Epidermal melanocyte (primary cell): ENCODE measurements around the gene ATP5F1B.

Source experiments
- DNase-seq: peaks from one replicate; pipeline ENCODE4 v3.0.0; 2011; ENCODE audit warnings: low spot score; ENCODE audit not compliant: insufficient read length

The ATP5F1B gene

DNA sequence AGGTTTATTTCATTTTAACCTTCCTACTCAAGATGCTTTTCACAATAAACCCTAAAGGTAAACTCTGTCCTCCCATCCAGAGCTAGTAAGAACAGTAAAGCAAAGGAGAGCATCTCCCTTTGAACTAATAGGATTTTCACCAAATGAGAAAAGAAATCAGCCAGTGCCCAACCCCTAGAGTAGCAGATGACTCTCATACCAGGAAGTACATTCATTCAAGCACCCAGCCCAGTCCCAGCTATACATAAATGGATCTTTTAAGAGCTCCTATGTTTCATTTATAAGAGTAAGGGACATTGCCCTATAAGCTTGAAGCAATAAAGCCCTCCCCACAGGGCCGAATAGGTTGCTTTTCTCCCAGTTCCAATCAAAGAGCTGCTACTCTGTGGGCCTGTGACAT lies 23.2 kb downstream of the ATP5F1B start:
- no peak for DNase-seq

DNA sequence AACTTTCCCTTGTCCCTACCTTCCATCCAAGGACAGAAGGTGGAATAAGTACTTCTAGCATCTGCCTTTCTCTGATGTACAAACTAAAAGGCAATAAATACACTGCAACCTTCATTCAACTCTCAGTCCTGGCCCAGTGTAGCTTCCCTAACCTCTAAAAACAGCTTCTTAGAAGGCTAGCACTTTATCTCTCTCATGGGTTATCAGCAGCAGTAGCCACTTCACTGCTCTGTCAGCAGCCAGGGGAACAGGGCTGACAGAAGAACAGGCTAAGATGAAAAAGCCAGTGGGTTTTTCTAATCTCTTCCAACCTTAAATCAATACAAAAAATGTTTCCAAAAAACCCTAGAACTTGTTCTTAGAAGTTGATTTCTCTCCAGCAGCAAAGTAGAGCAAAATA lies 28.9 kb downstream of the ATP5F1B start:
- no peak for DNase-seq

DNA sequence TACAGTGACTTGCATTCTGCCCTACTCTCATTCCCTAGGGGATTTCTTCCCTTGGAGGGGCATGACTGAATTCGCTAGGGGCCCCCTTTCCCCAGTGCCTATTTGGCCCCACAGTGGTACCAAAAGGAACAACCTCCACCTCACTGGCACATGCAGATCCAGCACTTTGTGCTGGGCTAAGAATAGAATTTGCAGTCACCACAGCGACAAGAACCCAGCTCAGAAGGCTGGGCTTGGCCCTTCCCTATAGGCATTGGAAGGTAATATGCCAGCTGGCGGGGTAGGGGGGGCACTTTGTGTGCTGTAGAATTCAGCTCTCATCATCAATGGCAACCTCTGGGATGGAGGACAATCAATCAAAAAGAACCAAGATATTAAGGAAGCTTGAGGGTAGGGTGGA lies 29.5 kb downstream of the ATP5F1B start:
- DNase-seq, result no peak

DNA sequence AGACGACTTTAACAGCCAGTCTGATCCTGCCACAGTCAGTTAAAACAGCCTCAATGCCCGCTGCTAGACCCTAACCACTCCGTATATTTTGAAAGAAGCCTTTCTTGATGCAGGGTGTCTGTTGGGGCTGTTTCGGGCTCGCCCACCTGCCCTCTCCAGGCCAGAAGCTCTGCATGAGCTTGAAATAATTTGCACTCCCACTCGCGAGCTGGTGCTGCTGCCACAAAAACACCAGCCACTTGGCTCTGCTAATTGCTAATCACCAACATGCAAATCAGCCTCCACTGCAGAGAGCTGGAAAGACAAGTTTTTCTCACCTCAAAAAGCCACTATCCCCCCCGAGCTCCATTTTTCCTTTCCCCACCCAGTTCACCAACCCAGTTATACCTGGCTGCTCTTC lies 31.2 kb downstream of the ATP5F1B start:
- DNase-seq, result no peak

DNA sequence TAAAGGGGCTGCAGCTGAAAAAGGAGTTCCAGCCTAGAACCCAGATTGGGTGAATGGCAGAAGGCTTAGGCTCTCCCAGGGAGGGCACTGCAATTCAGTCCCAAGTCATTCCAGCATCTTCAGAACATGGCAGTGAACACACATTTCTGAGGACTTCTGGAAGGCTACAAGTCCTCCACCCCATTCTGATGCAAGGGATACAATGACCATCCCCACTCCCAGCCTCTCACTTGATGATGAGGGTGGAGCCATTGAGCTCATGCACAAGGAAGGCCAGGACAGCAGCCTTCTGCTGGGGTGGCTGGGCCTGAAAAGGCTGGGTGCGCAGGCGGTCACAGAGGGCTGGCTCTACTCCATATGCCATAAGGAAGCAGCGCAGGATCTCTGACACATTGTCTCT lies 41.4 kb downstream of the ATP5F1B start:
- DNase-seq, result no peak

DNA sequence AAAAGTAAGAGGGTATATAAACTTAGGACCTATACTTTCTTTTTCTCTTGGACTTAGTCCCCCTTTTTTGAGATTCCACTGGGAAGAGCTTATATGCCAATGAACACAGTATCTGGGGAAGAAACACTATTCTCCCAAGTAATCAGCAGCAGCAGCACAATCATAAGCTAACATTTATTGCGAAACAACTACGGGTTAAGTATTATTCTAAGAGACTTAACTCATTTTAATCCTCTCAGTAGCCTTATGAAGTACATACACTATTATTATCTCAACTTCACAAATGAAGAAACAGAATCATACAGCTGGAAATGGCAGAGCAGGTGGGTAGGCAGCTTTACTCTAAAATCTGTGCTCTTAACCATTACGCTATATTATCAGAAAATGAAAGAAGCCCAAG lies 43.5 kb downstream of the ATP5F1B start:
- DNase-seq, result no peak

DNA sequence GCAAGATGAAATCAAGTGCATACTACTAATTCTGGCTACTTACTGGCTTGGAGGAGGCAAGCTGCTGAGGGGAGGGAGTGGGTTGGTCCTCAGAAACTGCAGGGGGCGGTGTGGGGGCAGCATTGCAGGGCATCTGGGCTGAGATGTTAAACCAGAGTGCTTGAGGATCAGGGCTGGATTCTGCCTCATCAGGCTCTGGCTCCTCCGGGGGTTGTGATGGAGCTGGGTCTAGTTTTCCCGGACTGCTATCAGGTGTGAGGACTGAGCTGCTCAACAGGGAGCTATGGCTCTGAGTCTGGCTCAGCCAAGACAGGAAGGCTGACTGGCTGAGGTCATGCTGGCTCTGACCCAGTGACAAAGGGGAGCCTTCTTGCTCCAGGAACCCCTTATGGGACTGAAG lies 44.3 kb downstream of the ATP5F1B start:
- DNase-seq, result no peak

DNA sequence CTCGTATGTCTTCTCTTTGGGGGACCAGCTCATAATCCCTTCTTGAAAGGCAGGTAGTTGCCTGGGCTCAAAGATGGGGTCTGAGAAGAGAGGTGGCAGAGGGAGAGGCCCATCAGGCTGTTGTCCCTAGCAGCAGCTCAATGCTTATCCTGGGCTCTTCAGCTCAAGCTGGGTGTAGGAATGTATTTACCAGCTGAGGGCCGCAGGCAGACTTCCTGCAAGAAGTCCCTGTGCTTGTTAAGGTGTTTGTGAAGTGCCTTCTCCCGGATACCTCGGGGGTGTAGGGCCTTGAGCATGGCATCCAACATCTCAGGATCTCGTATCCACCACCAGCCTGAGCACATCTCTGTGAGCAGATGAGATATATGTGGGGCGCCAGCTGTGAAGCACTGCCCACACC lies 45.0 kb downstream of the ATP5F1B start:
- no peak for DNase-seq

DNA sequence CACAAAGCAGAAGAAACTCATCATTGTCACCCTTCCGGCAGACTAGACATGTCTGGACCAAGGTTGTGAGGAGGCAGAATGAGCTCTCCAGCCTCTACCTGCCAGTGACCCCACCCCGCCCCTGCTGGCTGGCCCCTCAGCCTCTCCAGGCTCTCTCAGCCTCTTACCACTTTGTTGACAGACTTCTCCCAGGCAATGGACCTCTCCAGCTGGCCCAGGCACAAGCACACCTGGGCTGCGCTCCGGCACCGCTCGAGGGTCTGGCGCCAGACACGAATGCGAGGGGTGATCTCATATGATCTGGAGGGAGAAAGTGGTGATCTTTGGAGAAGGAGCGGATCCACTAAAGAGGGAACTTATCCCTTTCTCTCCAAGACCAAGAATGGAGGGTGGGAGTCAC lies 46.0 kb downstream of the ATP5F1B start:
- no peak for DNase-seq

DNA sequence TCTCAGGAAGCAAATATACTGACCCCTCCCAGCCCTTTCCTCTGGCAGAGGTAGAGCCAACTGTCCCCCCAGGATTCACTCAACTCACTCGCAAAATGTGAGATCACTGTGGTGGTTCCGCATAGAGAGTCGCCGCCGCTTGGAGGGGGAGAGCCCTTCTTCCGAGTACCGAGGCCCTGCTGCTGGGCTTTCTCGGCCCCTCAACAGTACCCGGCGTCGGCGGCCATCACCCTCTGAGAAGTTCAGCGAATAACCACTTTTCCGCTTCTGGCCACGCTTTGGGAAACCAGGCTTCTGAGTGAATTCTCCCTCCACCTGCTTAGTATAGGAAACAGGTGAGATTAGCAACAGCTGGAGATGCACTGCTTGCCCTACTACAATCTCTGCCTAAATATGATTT lies 46.7 kb downstream of the ATP5F1B start:
- no peak for DNase-seq

DNA sequence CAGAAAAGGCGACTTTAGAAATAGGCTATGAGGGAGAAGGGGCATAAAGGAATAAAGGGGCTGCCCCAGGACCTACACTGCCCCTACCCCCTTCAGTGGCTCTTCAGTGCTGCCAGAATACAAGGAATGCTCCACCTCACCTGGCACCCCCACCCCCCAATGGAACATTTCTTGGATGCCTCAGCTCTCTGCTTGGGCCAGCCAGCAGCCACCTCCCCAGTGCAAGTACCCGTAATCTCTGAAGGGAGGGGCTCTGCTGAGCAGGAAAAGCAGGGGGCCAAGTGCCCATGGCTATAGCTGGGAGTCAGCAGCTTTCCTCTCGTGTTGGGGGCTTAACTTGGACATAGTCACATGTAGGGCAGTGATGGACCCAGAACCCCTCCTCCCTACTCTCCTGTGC lies 49.0 kb downstream of the ATP5F1B start:
- DNase-seq, result no peak

DNA sequence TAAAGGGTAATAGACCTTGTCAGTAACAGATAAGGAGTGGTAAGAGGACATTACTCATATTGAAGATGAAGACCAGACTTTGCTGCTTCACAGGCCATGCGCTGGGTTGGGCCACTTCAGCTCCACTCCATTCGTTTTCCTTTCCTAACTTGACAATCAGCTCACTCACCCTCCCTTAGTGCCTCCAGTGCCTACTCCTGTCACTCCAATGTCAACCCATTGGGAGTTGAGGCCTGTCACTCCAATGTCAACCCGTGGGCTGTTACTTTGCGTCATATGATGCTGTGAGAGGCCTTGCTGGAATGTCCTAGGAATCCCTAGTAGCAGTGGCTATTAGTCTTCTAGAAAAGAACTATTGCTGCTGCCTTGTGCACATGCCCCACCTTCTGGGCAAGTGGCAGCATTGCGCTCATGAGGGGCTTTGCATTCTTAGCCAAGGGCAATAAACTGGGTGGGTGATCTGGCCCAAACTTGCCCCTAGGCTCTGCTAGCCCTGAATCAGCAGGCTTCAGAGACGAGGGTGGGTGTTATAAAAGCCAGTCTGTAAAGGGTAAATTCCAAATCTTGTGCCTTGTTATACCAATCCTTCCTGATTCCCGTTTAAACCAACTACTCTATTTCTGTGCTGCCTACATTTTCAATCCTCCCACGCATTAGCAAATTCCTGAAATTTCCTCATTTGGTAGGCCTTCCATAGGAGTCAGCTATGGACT lies 51.7 kb downstream of the ATP5F1B start:
- peak; percentile 80 for DNase-seq

DNA sequence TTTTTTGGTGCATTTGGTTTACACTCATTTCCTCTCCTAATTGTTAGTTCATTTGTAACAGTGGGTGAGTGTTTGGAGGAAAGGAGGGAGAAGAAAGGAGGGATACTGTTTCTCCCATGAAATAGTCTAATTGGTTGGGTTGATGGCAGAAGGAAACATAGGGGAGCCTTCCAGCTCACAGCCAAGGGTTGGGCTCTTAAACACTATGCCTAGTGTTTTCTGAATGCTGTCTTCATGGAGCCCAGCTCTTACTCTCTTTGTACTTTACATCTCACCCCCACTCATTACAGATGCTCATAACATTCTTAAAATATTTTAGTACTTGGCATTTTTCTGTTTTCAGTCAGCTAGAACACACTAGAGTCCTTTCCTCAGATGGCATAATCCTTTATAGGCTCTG lies 53.8 kb downstream of the ATP5F1B start:
- peak; percentile 41 for DNase-seq

DNA sequence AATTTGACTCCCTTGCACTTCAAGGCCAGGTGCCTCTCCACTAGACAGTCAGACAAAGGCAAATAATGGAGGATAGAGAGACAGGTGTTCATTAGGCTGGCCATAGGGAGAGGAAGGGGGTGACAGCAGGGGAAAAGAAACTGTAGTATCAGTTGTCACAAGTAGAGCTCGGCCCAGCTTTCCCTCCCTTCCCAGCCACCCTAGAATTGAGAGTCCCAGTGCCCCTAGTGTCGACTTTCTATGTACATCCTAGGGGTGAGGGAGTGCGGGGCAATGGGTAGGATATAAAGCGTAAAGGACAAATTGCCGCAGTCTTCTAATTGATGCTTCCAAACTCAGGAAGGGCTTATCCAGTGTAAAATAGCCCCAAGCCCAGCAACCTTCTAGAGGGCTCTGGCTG lies 54.7 kb downstream of the ATP5F1B start:
- DNase-seq, result no peak

DNA sequence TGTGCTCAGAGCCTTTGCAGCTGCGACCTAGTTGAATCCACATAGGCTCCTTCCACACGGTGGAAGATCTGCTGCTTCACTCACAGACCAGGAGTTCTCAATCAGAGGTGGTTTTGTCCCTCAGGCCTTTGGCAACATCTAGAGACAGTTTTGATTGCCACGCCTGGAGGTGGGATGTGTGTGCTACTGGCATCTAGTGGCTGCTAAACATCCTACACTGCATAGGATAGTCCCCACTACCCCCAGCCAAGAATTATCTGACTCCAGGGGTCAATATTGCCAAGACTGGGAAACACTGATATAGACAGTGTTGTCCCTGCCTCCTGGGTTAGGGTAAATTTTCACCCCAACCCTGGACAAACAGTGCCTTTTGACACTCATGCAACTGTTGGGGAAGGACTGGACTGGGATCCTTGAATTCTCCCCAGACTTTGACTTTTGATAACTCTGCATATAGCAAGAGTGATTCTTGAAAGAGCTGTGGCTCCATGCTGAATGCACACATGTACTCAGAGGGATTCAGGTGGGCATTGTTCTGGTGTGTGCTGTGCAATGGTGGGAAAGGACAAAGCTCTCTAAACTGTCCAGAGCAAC lies 55.5 kb downstream of the ATP5F1B start:
- DNase-seq, result no peak

DNA sequence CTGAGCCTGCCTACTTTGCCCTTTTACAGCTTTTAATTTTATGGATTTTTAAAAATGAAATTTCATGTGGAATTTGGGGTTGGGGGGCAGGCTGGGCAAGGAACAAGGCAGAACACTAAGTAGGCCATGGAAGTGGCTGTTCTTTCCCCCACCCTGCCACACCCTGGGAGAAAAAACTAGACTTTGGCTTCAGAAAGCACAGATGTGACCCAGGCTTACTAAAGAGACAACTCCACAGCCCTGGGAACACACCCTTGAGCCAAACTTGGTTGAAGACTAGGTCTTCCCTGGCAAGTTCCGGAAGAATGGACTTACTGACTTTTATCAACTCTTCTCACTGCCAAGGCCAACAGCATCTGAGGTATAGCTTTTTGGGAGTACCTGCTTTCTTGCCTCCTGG lies 56.0 kb downstream of the ATP5F1B start:
- DNase-seq, result no peak
